Measurements from ENCODE around the gene TMEM185A. TPM values are rescaled to one million over a fixed set of nuclear protein-coding genes. Genes with fewer than 3 reads are reported as not detected.
"Not testable (repeated sequence)": the region's sequence is repeated elsewhere in the genome, so short reads cannot be mapped to it uniquely, and the experiment has no call there.

TMEM185A gene
- total RNA-seq, 1 donor from 2014 or later, result 28.5 TPM

DNA sequence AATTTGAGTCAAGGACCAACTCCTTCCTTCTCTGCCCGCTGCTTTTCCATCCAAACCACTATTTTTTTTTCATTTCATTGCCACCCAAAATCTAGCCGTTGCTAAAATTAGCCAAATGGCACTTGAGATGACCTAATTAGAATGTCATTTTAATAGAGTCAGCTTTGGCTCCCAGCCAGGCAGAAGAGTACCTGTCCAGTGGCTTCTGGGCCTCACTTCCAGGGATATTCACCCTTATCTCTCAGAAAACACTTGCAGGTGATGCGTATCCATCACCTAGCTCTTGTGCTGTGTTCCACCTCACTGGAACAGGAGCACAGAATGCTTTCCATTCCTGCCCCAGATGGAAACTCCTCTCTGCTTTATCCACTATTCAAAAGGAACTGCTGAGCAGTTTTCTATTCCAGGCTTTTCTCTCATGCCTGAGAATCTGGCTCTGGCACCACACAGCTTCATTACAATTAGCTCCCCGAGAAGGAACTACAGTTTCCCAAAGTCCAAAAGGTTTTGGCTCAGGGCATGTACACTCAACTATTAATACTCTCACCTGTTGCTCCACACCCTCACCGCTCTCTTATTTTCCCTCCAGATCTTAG, 62.8 kb downstream of the TMEM185A start:
- no peak for DNase-seq (ENCODE audit: low read depth, low spot score)
- Mint-ChIP-seq H3K9me3 (peaks cover 2% of the 10 kb centered on the region), H3K4me1 (peaks cover 19% of the 10 kb centered on the region)

GRCh38 chrX:149567621-149568417, 63.8 kb downstream of the TMEM185A start:
- Mint-ChIP-seq H3K9me3 (peaks cover 2% of the 10 kb centered on the region), H3K4me3 (no peak overlapping the region), H3K36me3 (ENCODE audit: low read depth) (no peaks in the 10 kb centered on the region), H3K4me1 (peaks cover 16% of the 10 kb centered on the region), H3K27ac (ENCODE audit: unreplicated experiment) (no peak overlapping the region), H3K27me3 (ENCODE audit: low read depth) (no peaks in the 10 kb centered on the region)
- TF ChIP-seq, protein P1, sequence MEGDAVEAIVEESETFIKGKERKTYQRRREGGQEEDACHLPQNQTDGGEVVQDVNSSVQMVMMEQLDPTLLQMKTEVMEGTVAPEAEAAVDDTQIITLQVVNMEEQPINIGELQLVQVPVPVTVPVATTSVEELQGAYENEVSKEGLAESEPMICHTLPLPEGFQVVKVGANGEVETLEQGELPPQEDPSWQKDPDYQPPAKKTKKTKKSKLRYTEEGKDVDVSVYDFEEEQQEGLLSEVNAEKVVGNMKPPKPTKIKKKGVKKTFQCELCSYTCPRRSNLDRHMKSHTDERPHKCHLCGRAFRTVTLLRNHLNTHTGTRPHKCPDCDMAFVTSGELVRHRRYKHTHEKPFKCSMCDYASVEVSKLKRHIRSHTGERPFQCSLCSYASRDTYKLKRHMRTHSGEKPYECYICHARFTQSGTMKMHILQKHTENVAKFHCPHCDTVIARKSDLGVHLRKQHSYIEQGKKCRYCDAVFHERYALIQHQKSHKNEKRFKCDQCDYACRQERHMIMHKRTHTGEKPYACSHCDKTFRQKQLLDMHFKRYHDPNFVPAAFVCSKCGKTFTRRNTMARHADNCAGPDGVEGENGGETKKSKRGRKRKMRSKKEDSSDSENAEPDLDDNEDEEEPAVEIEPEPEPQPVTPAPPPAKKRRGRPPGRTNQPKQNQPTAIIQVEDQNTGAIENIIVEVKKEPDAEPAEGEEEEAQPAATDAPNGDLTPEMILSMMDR (conservative IDR thresholded peaks at IDR 0.05), result no peak
- no peak for DNase-seq (ENCODE audit: low read depth, low spot score)

More for the DNA sequence above, 62.8 kb downstream of the TMEM185A start:
- no peaks in the 10 kb centered on the region for H3K36me3 Mint-ChIP-seq (ENCODE audit: low read depth)
- H3K27me3 Mint-ChIP-seq (ENCODE audit: low read depth), result no peaks in the 10 kb centered on the region
- TF ChIP-seq, protein P1 (conservative IDR thresholded peaks at IDR 0.05), result no peak
- H3K4me3 Mint-ChIP-seq, result no peak overlapping the region
- no peak overlapping the region for H3K27ac Mint-ChIP-seq (ENCODE audit: unreplicated experiment)

GRCh38 chrX:149563359-149563758, 68.2 kb downstream of the TMEM185A start:
- Mint-ChIP-seq H3K4me1 (no peaks in the 10 kb centered on the region), H3K27me3 (ENCODE audit: low read depth) (no peaks in the 10 kb centered on the region), H3K4me3 (no peak overlapping the region), H3K27ac (ENCODE audit: unreplicated experiment) (no peak overlapping the region), H3K9me3 (no peaks in the 10 kb centered on the region), H3K36me3 (ENCODE audit: low read depth) (no peaks in the 10 kb centered on the region)
- DNase-seq (ENCODE audit: low read depth, low spot score), result no peak
- TF ChIP-seq, protein P1 (conservative IDR thresholded peaks at IDR 0.05), result no peak

- DNase-seq (ENCODE audit: low read depth, low spot score); H3K4me3 Mint-ChIP-seq; H3K27ac Mint-ChIP-seq (ENCODE audit: unreplicated experiment); H3K9me3 Mint-ChIP-seq; H3K27me3 Mint-ChIP-seq (ENCODE audit: low read depth); H3K4me1 Mint-ChIP-seq; H3K36me3 Mint-ChIP-seq (ENCODE audit: low read depth): not testable (repeated sequence)
Measured at GRCh38 chrX:149555251-149555650, 76.3 kb downstream of the TMEM185A start.

DNA sequence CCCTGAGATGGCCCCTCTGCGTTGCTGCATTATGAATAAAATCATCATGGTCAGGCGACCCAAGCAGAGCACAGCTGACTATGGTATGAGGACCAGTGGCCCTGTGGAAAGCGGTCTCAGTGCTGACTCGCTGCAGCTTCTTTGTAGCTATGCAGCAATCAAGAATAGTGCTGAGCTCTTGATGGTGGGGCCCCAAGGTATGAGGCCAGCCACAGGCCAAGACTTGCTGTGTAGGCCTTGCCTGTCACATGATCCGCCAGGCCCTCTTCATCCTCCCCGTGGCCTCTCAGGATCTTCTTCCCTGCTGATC, 79.7 kb downstream of the TMEM185A start:
- not testable (repeated sequence) for H3K36me3 Mint-ChIP-seq (ENCODE audit: low read depth); H3K4me1 Mint-ChIP-seq; H3K9me3 Mint-ChIP-seq; DNase-seq (ENCODE audit: low read depth, low spot score); H3K27me3 Mint-ChIP-seq (ENCODE audit: low read depth); H3K4me3 Mint-ChIP-seq; H3K27ac Mint-ChIP-seq (ENCODE audit: unreplicated experiment)

GRCh38 chrX:149551245-149551938, 80.2 kb downstream of the TMEM185A start:
- H3K27me3 Mint-ChIP-seq (ENCODE audit: low read depth); H3K9me3 Mint-ChIP-seq; H3K27ac Mint-ChIP-seq (ENCODE audit: unreplicated experiment); H3K4me3 Mint-ChIP-seq; H3K36me3 Mint-ChIP-seq (ENCODE audit: low read depth); H3K4me1 Mint-ChIP-seq; DNase-seq (ENCODE audit: low read depth, low spot score): not testable (repeated sequence)

GRCh38 chrX:149550454-149550853, 81.1 kb downstream of the TMEM185A start:
- H3K4me3 Mint-ChIP-seq; DNase-seq (ENCODE audit: low read depth, low spot score); H3K9me3 Mint-ChIP-seq; H3K36me3 Mint-ChIP-seq (ENCODE audit: low read depth); H3K27me3 Mint-ChIP-seq (ENCODE audit: low read depth); H3K4me1 Mint-ChIP-seq; H3K27ac Mint-ChIP-seq (ENCODE audit: unreplicated experiment): not testable (repeated sequence)

- H3K4me1 Mint-ChIP-seq; H3K27ac Mint-ChIP-seq (ENCODE audit: unreplicated experiment); H3K27me3 Mint-ChIP-seq (ENCODE audit: low read depth); DNase-seq (ENCODE audit: low read depth, low spot score); H3K9me3 Mint-ChIP-seq; H3K4me3 Mint-ChIP-seq; H3K36me3 Mint-ChIP-seq (ENCODE audit: low read depth): not testable (repeated sequence)
Measured at GRCh38 chrX:149549701-149550100, 81.9 kb downstream of the TMEM185A start, which contains the start of gene HSFX3. TSS of gene HSFX3 (minus strand) at chrX:149549924. CDS start at chrX:149549852, 72 bp downstream.

- H3K4me1 Mint-ChIP-seq; H3K27me3 Mint-ChIP-seq (ENCODE audit: low read depth); H3K4me3 Mint-ChIP-seq; H3K9me3 Mint-ChIP-seq; H3K27ac Mint-ChIP-seq (ENCODE audit: unreplicated experiment); H3K36me3 Mint-ChIP-seq (ENCODE audit: low read depth); DNase-seq (ENCODE audit: low read depth, low spot score): not testable (repeated sequence)
Measured at GRCh38 chrX:149547782-149548181, 83.8 kb downstream of the TMEM185A start.

DNA sequence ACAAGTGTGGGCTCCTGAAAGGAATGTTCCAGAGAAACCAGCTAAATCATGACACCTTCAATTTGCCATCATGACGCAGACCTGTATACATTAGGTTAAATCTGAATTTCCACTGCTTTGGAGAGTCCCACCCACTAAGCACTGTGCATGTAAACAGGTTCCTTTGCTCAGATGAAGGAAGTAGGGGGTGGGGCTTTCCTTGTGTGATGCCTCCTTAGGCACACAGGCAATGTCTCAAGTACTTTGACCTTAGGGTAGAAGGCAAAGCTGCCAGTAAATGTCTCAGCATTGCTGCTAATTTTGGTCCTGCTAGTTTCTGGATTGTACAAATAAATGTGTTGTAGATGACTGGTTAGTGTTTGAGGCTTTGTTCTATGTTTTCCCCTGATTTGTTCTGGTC, 84.6 kb downstream of the TMEM185A start:
- not testable (repeated sequence) for DNase-seq (ENCODE audit: low read depth, low spot score); H3K4me1 Mint-ChIP-seq; H3K4me3 Mint-ChIP-seq; H3K27me3 Mint-ChIP-seq (ENCODE audit: low read depth); H3K36me3 Mint-ChIP-seq (ENCODE audit: low read depth); H3K27ac Mint-ChIP-seq (ENCODE audit: unreplicated experiment); H3K9me3 Mint-ChIP-seq

Data from neural crest cell (in vitro differentiated cells).